Neural progenitor cell (in vitro differentiated cells): ENCODE results near the gene SPTBN5.

Experiments
- CTCF ChIP-seq: fragments of 200-600 bp; sonication (generic); IDR thresholded peaks from 2 replicates; pipeline ENCODE4 v1.5.1; 2017; ENCODE audit warnings: antibody characterized with exemption, mild to moderate bottlenecking
- EZH2 ChIP-seq: fragments of 200-600 bp; sonication (generic); IDR thresholded peaks from 2 replicates; pipeline ENCODE4 v1.6.1; 2017; ENCODE audit warnings: antibody characterized with exemption, mild to moderate bottlenecking, moderate library complexity

- TF ChIP-seq CTCF, result no peak
- TF ChIP-seq EZH2, result no peak
Measured at GRCh38 chr15:41885321-41885720, 8.5 kb downstream of the SPTBN5 start.
